ENCODE measurements around the gene SAMD3. TPM values are rescaled to one million over a fixed set of nuclear protein-coding genes. Genes with fewer than 3 reads are reported as not detected.

The SAMD3 gene
- total and polyA plus RNA-seq, 4 donors, result 0.08 to 4.3 (median 1.2) TPM

GRCh38 chr6:130113201-130113710 lies 109.5 kb downstream of the SAMD3 start (continued):
- no peak for TF ChIP-seq REST (IDR thresholded peaks at IDR 0.05)

DNA sequence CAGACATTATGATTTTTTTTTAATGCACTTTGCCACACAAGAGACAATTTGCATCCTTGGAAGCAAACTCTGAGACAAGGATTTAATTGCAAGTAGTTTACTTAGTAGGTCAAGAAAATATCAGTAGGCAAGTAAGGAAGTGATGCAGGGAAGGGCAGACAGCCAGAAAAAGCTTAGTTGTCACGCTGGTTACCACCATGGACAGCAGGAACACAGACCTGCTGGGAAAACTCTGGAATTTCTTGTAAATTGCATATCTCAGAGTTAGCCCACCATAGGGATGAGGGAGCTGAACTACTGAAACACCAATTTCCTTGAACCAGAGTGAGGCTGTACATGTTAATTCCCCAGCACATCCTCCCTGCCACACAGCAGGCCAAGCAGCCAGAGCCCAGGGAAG lies 111.7 kb downstream of the SAMD3 start:
- no peak overlapping the region for H3K9ac ChIP-seq (ENCODE audit: low read depth in 1 of 2, low read length in 2 of 2)
- no peaks in the 10 kb centered on the region for H3K27me3 ChIP-seq (ENCODE audit: control insufficient read depth in 4 of 4, insufficient read depth in 4 of 4, low read length in 3 of 4)
- H3K4me1 ChIP-seq (ENCODE audit: control insufficient read depth in 4 of 4, insufficient read depth in 4 of 4, low read length in 3 of 4), result no peaks in the 10 kb centered on the region
- H3K4me3 ChIP-seq (ENCODE audit: low read depth in 1 of 3, low read length in 3 of 3), result no peak overlapping the region
- no peaks in the 10 kb centered on the region for H3K9me3 ChIP-seq (ENCODE audit: control insufficient read depth in 4 of 4, low read length in 3 of 4)
- TF ChIP-seq, protein P1, sequence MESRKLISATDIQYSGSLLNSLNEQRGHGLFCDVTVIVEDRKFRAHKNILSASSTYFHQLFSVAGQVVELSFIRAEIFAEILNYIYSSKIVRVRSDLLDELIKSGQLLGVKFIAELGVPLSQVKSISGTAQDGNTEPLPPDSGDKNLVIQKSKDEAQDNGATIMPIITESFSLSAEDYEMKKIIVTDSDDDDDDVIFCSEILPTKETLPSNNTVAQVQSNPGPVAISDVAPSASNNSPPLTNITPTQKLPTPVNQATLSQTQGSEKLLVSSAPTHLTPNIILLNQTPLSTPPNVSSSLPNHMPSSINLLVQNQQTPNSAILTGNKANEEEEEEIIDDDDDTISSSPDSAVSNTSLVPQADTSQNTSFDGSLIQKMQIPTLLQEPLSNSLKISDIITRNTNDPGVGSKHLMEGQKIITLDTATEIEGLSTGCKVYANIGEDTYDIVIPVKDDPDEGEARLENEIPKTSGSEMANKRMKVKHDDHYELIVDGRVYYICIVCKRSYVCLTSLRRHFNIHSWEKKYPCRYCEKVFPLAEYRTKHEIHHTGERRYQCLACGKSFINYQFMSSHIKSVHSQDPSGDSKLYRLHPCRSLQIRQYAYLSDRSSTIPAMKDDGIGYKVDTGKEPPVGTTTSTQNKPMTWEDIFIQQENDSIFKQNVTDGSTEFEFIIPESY (IDR thresholded peaks at IDR 0.05), result no peak
- TF ChIP-seq SP1 (IDR thresholded peaks at IDR 0.05) (no peak), HNF4A (conservative IDR thresholded peaks at IDR 0.05) (no peak), RXRA (IDR thresholded peaks at IDR 0.05) (no peak), RAD21 (IDR thresholded peaks at IDR 0.05) (no peak), GABPA (IDR thresholded peaks at IDR 0.05 in 1 of 2, conservative IDR thresholded peaks at IDR 0.05 in 1 of 2) (no peak), NR2F2 (IDR thresholded peaks at IDR 0.05) (no peak), EGR1 (IDR thresholded peaks at IDR 0.05; ENCODE audit: low read depth in 2 of 2) (no peak), FOXA2 (IDR thresholded peaks at IDR 0.05) (no peak), FOXA1 (IDR thresholded peaks at IDR 0.05) (no peak), YY1 (IDR thresholded peaks at IDR 0.05) (no peak), HNF4G (IDR thresholded peaks at IDR 0.05) (no peak)
- TF ChIP-seq, protein P2, sequence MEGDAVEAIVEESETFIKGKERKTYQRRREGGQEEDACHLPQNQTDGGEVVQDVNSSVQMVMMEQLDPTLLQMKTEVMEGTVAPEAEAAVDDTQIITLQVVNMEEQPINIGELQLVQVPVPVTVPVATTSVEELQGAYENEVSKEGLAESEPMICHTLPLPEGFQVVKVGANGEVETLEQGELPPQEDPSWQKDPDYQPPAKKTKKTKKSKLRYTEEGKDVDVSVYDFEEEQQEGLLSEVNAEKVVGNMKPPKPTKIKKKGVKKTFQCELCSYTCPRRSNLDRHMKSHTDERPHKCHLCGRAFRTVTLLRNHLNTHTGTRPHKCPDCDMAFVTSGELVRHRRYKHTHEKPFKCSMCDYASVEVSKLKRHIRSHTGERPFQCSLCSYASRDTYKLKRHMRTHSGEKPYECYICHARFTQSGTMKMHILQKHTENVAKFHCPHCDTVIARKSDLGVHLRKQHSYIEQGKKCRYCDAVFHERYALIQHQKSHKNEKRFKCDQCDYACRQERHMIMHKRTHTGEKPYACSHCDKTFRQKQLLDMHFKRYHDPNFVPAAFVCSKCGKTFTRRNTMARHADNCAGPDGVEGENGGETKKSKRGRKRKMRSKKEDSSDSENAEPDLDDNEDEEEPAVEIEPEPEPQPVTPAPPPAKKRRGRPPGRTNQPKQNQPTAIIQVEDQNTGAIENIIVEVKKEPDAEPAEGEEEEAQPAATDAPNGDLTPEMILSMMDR (IDR thresholded peaks at IDR 0.05; ENCODE audit: low read depth, low read length, missing input control), result no peak
- TF ChIP-seq, protein P3, sequence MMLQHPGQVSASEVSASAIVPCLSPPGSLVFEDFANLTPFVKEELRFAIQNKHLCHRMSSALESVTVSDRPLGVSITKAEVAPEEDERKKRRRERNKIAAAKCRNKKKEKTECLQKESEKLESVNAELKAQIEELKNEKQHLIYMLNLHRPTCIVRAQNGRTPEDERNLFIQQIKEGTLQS (IDR thresholded peaks at IDR 0.05), result no peak
- DNase-seq (ENCODE audit: low spot score), result no peak
- H3K27ac ChIP-seq (ENCODE audit: low read depth in 1 of 2, low read length in 2 of 2), result no peak overlapping the region
- WGBS, result 95% methylated on average over 1 of the region's 1 CpG
- H3K36me3 ChIP-seq (ENCODE audit: control insufficient read depth in 4 of 4, insufficient read depth in 3 of 4, low read depth in 1 of 4, low read length in 3 of 4), result peaks cover 0 to 2% (median 0%) of the 10 kb centered on the region in 4 donors
